ENCODE results near the gene HNRNPDL.

HNRNPDL gene

GRCh38 chr4:82434949-82435348 is 4.7 kb upstream of the HNRNPDL start:
- no peaks in the 10 kb centered on the region for H3K27me3 ChIP-seq (ENCODE audit: low read length)
- no peak overlapping the region for H3K4me3 ChIP-seq (ENCODE audit: insufficient read depth, low read length, poor library complexity, severe bottlenecking)
- H4K20me1 ChIP-seq (ENCODE audit: low read depth, low read length), result peaks cover 7% of the 10 kb centered on the region; the same call in 1 of the 2 replicates
- no peak overlapping the region for H2AFZ ChIP-seq (ENCODE audit: low read depth, low read length, severe bottlenecking)
- H3K36me3 ChIP-seq (ENCODE audit: low read length), result 0 out of 2 replicates have a peak, but pooled peaks cover 2% of the 10 kb centered on the region
- no peak overlapping the region for H3K9ac ChIP-seq (ENCODE audit: low read length)
- H3K9me3 ChIP-seq (ENCODE audit: insufficient read depth, low read length), result no peaks in the 10 kb centered on the region
- H3K27ac ChIP-seq (ENCODE audit: low read depth, low read length), result no peak overlapping the region
- H3K9me2 ChIP-seq (replicated peaks; ENCODE audit: insufficient read depth, low read length), result no peaks in the 10 kb centered on the region
- TF ChIP-seq EZH2phosphoT487 (conservative IDR thresholded peaks at IDR 0.05; ENCODE audit: low read length), result no peak
- peaks cover 92% of the 10 kb centered on the region for H3K79me2 ChIP-seq (ENCODE audit: insufficient read depth, low read length)
- H3F3A ChIP-seq (ENCODE audit: insufficient read depth), result no peaks in the 10 kb centered on the region; the same call in 1 of the 2 replicates
- H3K4me2 ChIP-seq (ENCODE audit: low read depth, low read length, poor library complexity, severe bottlenecking), result no peak overlapping the region

GRCh38 chr4:82433791-82434190 is 3.5 kb upstream of the HNRNPDL start:
- Histone ChIP-seq H3K36me3 (ENCODE audit: low read length) (0 out of 2 replicates have a peak, but pooled peaks cover 2% of the 10 kb centered on the region), H3K9ac (ENCODE audit: low read length) (no peak overlapping the region), H3F3A (ENCODE audit: insufficient read depth) (no peaks in the 10 kb centered on the region; the same call in 1 of the 2 replicates), H3K9me3 (ENCODE audit: insufficient read depth, low read length) (no peaks in the 10 kb centered on the region), H3K4me3 (ENCODE audit: insufficient read depth, low read length, poor library complexity, severe bottlenecking) (no peak overlapping the region), H3K79me2 (ENCODE audit: insufficient read depth, low read length) (peaks cover 85% of the 10 kb centered on the region), H4K20me1 (ENCODE audit: low read depth, low read length) (peaks cover 7% of the 10 kb centered on the region; the same call in 1 of the 2 replicates), H3K27ac (ENCODE audit: low read depth, low read length) (no peak overlapping the region), H2AFZ (ENCODE audit: low read depth, low read length, severe bottlenecking) (no peak overlapping the region), H3K4me2 (ENCODE audit: low read depth, low read length, poor library complexity, severe bottlenecking) (no peak overlapping the region), H3K9me2 (replicated peaks; ENCODE audit: insufficient read depth, low read length) (no peaks in the 10 kb centered on the region), H3K27me3 (ENCODE audit: low read length) (no peaks in the 10 kb centered on the region)
- TF ChIP-seq EZH2phosphoT487 (conservative IDR thresholded peaks at IDR 0.05; ENCODE audit: low read length), result no peak
- no peak for TF ChIP-seq CTCF (IDR thresholded peaks at IDR 0.05; ENCODE audit: insufficient read depth, low read length, poor library complexity, severe bottlenecking)

- peaks cover 12% of the 10 kb centered on the region for H3F3A ChIP-seq (ENCODE audit: insufficient read depth)
- H3K27me3 ChIP-seq (ENCODE audit: low read length), result no peaks in the 10 kb centered on the region
- H3K79me2 ChIP-seq (ENCODE audit: insufficient read depth, low read length), result peaks cover 85% of the 10 kb centered on the region
- no peaks in the 10 kb centered on the region for H3K9me3 ChIP-seq (ENCODE audit: insufficient read depth, low read length)
- no peak overlapping the region for H3K4me3 ChIP-seq (ENCODE audit: insufficient read depth, low read length, poor library complexity, severe bottlenecking)
- peaks cover 14% of the 10 kb centered on the region for H3K36me3 ChIP-seq (ENCODE audit: low read length)
- H3K4me2 ChIP-seq (ENCODE audit: low read depth, low read length, poor library complexity, severe bottlenecking), result no peak overlapping the region
- H3K9me2 ChIP-seq (replicated peaks; ENCODE audit: insufficient read depth, low read length), result no peaks in the 10 kb centered on the region
- H4K20me1 ChIP-seq (ENCODE audit: low read depth, low read length), result peaks cover 18% of the 10 kb centered on the region
- no peak overlapping the region for H2AFZ ChIP-seq (ENCODE audit: low read depth, low read length, severe bottlenecking)
- H3K9ac ChIP-seq (ENCODE audit: low read length), result no peak overlapping the region
- TF ChIP-seq EZH2phosphoT487 (conservative IDR thresholded peaks at IDR 0.05; ENCODE audit: low read length), result no peak
- TF ChIP-seq CTCF (IDR thresholded peaks at IDR 0.05; ENCODE audit: insufficient read depth, low read length, poor library complexity, severe bottlenecking), result no peak
- H3K27ac ChIP-seq (ENCODE audit: low read depth, low read length), result no peak overlapping the region
Measured at GRCh38 chr4:82432596-82432995, 2.3 kb upstream of the HNRNPDL start.

GRCh38 chr4:82431831-82432230 is 1.6 kb upstream of the HNRNPDL start:
- Histone ChIP-seq H3K9ac (ENCODE audit: low read length) (peak overlapping the region; percentile 97), H4K20me1 (ENCODE audit: low read depth, low read length) (peaks cover 26% of the 10 kb centered on the region), H3K4me3 (ENCODE audit: insufficient read depth, low read length, poor library complexity, severe bottlenecking) (peak overlapping the region; percentile 82), H3K9me2 (replicated peaks; ENCODE audit: insufficient read depth, low read length) (no peaks in the 10 kb centered on the region), H3K4me2 (ENCODE audit: low read depth, low read length, poor library complexity, severe bottlenecking) (peak overlapping the region; percentile 95), H3K27me3 (ENCODE audit: low read length) (no peaks in the 10 kb centered on the region), H3K27ac (ENCODE audit: low read depth, low read length) (0 out of 2 replicates have a peak overlapping the region, but pooled peaks have one; percentile 91), H3K9me3 (ENCODE audit: insufficient read depth, low read length) (no peaks in the 10 kb centered on the region), H3F3A (ENCODE audit: insufficient read depth) (peaks cover 19% of the 10 kb centered on the region), H3K79me2 (ENCODE audit: insufficient read depth, low read length) (peaks cover 85% of the 10 kb centered on the region), H2AFZ (ENCODE audit: low read depth, low read length, severe bottlenecking) (no peak overlapping the region), H3K36me3 (ENCODE audit: low read length) (peaks cover 21% of the 10 kb centered on the region)
- no peak for TF ChIP-seq EZH2phosphoT487 (conservative IDR thresholded peaks at IDR 0.05; ENCODE audit: low read length)
- no peak for TF ChIP-seq CTCF (IDR thresholded peaks at IDR 0.05; ENCODE audit: insufficient read depth, low read length, poor library complexity, severe bottlenecking)

All from SU-DHL-6 (cell line).